HEK293 (cell line): Measurements from ENCODE around the gene TNFSF13.
A peak's percentile ranks its signal among the peaks of the same experiment; 100 is the strongest.

Source experiments
- AEBP2 ChIP-seq: fragments of 450-650 bp; formaldehyde crosslinking; IDR thresholded peaks from 2 replicates; pipeline ENCODE4 v1.5.1; 2016; ENCODE audit warnings: missing biosample characterization, missing genetic modification characterization, borderline replicate concordance
- EGR2 ChIP-seq: fragments of 450-650 bp; formaldehyde crosslinking; IDR thresholded peaks from 2 replicates; pipeline ENCODE4 v1.5.1; 2016; ENCODE audit warnings: low read depth, missing biosample characterization, missing genetic modification characterization
- GLIS2 ChIP-seq: fragments of 450-650 bp; formaldehyde crosslinking; IDR thresholded peaks from 2 replicates; pipeline ENCODE4 v1.5.1; 2016; ENCODE audit warnings: missing biosample characterization, missing genetic modification characterization
- HOXA7 ChIP-seq: sonication (generic); formaldehyde crosslinking; IDR thresholded peaks from 2 replicates; pipeline ENCODE4 v1.8.1; 2022; ENCODE audit warnings: missing genetic modification reagents, borderline replicate concordance
- OSR2 ChIP-seq: fragments of 450-650 bp; formaldehyde crosslinking; IDR thresholded peaks from 2 replicates; pipeline ENCODE4 v1.5.1; 2016; ENCODE audit warnings: missing biosample characterization, missing genetic modification characterization
- OVOL3 ChIP-seq: fragments of 450-650 bp; formaldehyde crosslinking; IDR thresholded peaks from 2 replicates; pipeline ENCODE4 v1.5.1; 2016; ENCODE audit warnings: missing biosample characterization, missing genetic modification characterization
- RBAK ChIP-seq: fragments of 450-650 bp; formaldehyde crosslinking; IDR thresholded peaks from 2 replicates; pipeline ENCODE4 v1.5.1; 2016; ENCODE audit warnings: missing biosample characterization, missing genetic modification characterization
- SALL2 ChIP-seq: fragments of 450-650 bp; formaldehyde crosslinking; IDR thresholded peaks from 2 replicates; pipeline ENCODE4 v1.5.0; 2017; ENCODE audit warnings: missing biosample characterization, mild to moderate bottlenecking, missing genetic modification characterization, borderline replicate concordance
- TRIM28 ChIP-seq: IDR thresholded peaks from 2 replicates; pipeline ENCODE4 v1.6.1; 2011; ENCODE audit warnings: low read length, control low read depth, borderline replicate concordance
- WT1 ChIP-seq: fragments of 450-650 bp; formaldehyde crosslinking; IDR thresholded peaks from 2 replicates; pipeline ENCODE4 v1.5.1; 2016; ENCODE audit warnings: missing biosample characterization, missing genetic modification characterization
- ZBTB48 ChIP-seq: fragments of 450-650 bp; formaldehyde crosslinking; IDR thresholded peaks from 2 replicates; pipeline ENCODE4 v1.5.1; 2016; ENCODE audit warnings: missing biosample characterization, missing genetic modification characterization
- ZBTB7A ChIP-seq: fragments of 450-650 bp; formaldehyde crosslinking; IDR thresholded peaks from 2 replicates; pipeline ENCODE4 v1.5.1; 2016; ENCODE audit warnings: low read depth, missing biosample characterization, missing genetic modification characterization
- ZEB2 ChIP-seq: fragments of 450-650 bp; formaldehyde crosslinking; IDR thresholded peaks from 2 replicates; pipeline ENCODE4 v1.5.1; 2016; ENCODE audit warnings: missing biosample characterization, missing genetic modification characterization
- ZFP37 ChIP-seq: fragments of 450-650 bp; formaldehyde crosslinking; IDR thresholded peaks from 2 replicates; pipeline ENCODE4 v1.5.1; 2016; ENCODE audit warnings: missing biosample characterization, missing genetic modification characterization
- ZNF157 ChIP-seq: fragments of 450-650 bp; formaldehyde crosslinking; IDR thresholded peaks from 2 replicates; pipeline ENCODE4 v1.5.1; 2016; ENCODE audit warnings: missing biosample characterization, missing genetic modification characterization
- ZNF214 ChIP-seq: fragments of 450-650 bp; formaldehyde crosslinking; IDR thresholded peaks from 2 replicates; pipeline ENCODE4 v1.5.1; 2017; ENCODE audit warnings: missing biosample characterization, mild to moderate bottlenecking, missing genetic modification characterization, borderline replicate concordance
- ZNF302 ChIP-seq: fragments of 450-650 bp; formaldehyde crosslinking; IDR thresholded peaks from 2 replicates; pipeline ENCODE4 v1.5.1; 2016; ENCODE audit warnings: missing biosample characterization, missing genetic modification characterization, low read depth
- ZNF335 ChIP-seq: fragments of 450-650 bp; formaldehyde crosslinking; conservative IDR thresholded peaks from 2 replicates; pipeline ENCODE4 v1.5.1; 2016; ENCODE audit warnings: missing biosample characterization, missing genetic modification characterization
- ZNF341 ChIP-seq: fragments of 450-650 bp; formaldehyde crosslinking; IDR thresholded peaks from 2 replicates; pipeline ENCODE4; 2016; ENCODE audit warnings: low read depth, missing biosample characterization, missing genetic modification characterization
- ZNF48 ChIP-seq: fragments of 450-650 bp; formaldehyde crosslinking; IDR thresholded peaks from 2 replicates; pipeline ENCODE4 v1.5.1; 2016; ENCODE audit warnings: missing biosample characterization, missing genetic modification characterization
- ZNF510 ChIP-seq: fragments of 450-650 bp; formaldehyde crosslinking; IDR thresholded peaks from 2 replicates; pipeline ENCODE4 v1.5.1; 2018; ENCODE audit warnings: mild to moderate bottlenecking, missing genetic modification characterization, missing biosample characterization; ENCODE audit not compliant: insufficient replicate concordance
- ZNF514 ChIP-seq: fragments of 450-650 bp; formaldehyde crosslinking; IDR thresholded peaks from 2 replicates; pipeline ENCODE4 v1.5.1; 2016; ENCODE audit warnings: missing biosample characterization, missing genetic modification characterization
- ZNF530 ChIP-seq: fragments of 450-650 bp; formaldehyde crosslinking; IDR thresholded peaks from 2 replicates; pipeline ENCODE4 v1.5.1; 2016; ENCODE audit warnings: low read depth, missing biosample characterization, missing genetic modification characterization
- ZNF558 ChIP-seq: fragments of 450-650 bp; formaldehyde crosslinking; IDR thresholded peaks from 2 replicates; pipeline ENCODE4 v1.5.1; 2016; ENCODE audit warnings: missing biosample characterization, missing genetic modification characterization
- ZNF747 ChIP-seq: fragments of 450-650 bp; formaldehyde crosslinking; IDR thresholded peaks from 2 replicates; pipeline ENCODE4 v1.5.1; 2016; ENCODE audit warnings: missing biosample characterization, missing genetic modification characterization
- ZNF843 ChIP-seq: fragments of 450-650 bp; formaldehyde crosslinking; IDR thresholded peaks from 2 replicates; pipeline ENCODE4 v1.5.1; 2016; ENCODE audit warnings: missing biosample characterization, missing genetic modification characterization
- ZSCAN4 ChIP-seq: fragments of 450-650 bp; formaldehyde crosslinking; IDR thresholded peaks from 2 replicates; pipeline ENCODE4 v1.5.1; 2017; ENCODE audit warnings: missing biosample characterization, missing genetic modification characterization
- TF ChIP-seq, protein P1 (sequence below): fragments of 450-650 bp; formaldehyde crosslinking; optimal IDR thresholded peaks from 2 replicates; pipeline ENCODE3; 2016; ENCODE audit warnings: missing biosample characterization, mild to moderate bottlenecking, missing genetic modification characterization
- TF ChIP-seq, protein P2 (sequence below): fragments of 450-650 bp; formaldehyde crosslinking; IDR thresholded peaks from 2 replicates; pipeline ENCODE4 v1.5.1; 2016; ENCODE audit warnings: missing biosample characterization, missing genetic modification characterization
- TF ChIP-seq, protein P3 (sequence below): IDR thresholded peaks from 2 replicates; pipeline ENCODE4 v1.6.1; 2011; ENCODE audit warnings: mild to moderate bottlenecking, low read depth, low read length, borderline replicate concordance
- TF ChIP-seq, protein P4 (sequence below): fragments of 450-650 bp; formaldehyde crosslinking; IDR thresholded peaks from 2 replicates; pipeline ENCODE4 v1.5.1; 2016; ENCODE audit warnings: missing biosample characterization, missing genetic modification characterization

TNFSF13 gene

DNA sequence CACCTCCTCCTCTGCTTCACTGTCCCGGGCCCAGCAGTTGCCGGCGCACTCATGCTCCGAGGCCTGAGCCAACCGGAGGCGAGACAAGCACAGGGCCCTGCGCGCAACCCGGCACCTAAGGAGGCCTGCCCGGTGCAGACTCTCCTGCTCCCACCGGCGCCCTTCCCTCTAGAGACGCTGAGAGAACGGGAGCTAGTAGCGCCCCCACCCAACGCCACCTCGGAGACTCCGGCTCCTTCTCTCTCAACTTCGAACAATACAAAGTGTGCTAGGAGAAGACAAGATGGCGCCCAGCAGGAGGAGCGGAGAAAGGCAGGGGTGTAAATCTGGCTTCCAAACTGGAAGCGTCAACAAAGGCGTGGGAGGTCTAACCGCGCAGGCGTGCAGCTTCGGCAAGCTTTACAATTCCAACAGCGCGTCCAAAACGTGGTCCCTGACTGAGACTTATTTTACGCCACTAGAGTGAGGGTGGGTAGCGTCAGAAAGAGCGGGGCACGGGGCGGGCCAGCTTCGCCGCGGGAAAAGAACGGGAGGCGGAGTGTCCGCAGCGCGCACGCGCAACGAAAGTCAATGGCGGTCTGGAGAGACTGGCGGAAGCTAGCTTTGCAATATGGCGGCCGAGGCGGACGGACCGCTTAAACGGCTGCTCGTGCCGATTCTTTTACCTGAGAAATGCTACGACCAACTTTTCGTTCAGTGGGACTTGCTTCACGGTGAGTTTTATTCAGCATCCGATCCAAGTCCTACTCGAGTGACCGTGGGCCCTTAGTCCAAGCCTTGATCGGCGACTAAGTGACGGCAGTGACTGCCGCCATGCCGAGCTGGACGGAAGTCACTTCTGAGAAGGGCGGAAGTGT is 24.9 kb downstream of the TNFSF13 start, which contains the start of gene MPDU1 (continued):
- TF ChIP-seq ZNF214 = no peak
- no peak for TF ChIP-seq ZBTB7A (tag by site-specific recombination)
- no peak for TF ChIP-seq ZNF530
- TF ChIP-seq, protein P1, sequence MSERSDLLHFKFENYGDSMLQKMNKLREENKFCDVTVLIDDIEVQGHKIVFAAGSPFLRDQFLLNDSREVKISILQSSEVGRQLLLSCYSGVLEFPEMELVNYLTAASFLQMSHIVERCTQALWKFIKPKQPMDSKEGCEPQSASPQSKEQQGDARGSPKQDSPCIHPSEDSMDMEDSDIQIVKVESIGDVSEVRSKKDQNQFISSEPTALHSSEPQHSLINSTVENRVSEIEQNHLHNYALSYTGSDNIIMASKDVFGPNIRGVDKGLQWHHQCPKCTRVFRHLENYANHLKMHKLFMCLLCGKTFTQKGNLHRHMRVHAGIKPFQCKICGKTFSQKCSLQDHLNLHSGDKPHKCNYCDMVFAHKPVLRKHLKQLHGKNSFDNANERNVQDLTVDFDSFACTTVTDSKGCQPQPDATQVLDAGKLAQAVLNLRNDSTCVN = peak; percentile 78
- TF ChIP-seq ZSCAN4 (tag by site-specific recombination) = peak; percentile 50; the same call in 1 of the 2 replicates
- TF ChIP-seq ZNF558 (tag by site-specific recombination) = peak; percentile 75
- TF ChIP-seq GLIS2 (tag by site-specific recombination) = no peak; the same call in 1 of the 2 replicates
- TF ChIP-seq ZEB2 (tag by site-specific recombination) = peak; percentile 94
- TF ChIP-seq SALL2 (tag by site-specific recombination) = no peak
- no peak for TF ChIP-seq HOXA7 (CRISPR knock-in tag)
- TF ChIP-seq WT1 = no peak
- no peak for TF ChIP-seq ZNF157 (tag by site-specific recombination)
- TF ChIP-seq ZNF514 (tag by site-specific recombination) = no peak
- TF ChIP-seq, protein P2, sequence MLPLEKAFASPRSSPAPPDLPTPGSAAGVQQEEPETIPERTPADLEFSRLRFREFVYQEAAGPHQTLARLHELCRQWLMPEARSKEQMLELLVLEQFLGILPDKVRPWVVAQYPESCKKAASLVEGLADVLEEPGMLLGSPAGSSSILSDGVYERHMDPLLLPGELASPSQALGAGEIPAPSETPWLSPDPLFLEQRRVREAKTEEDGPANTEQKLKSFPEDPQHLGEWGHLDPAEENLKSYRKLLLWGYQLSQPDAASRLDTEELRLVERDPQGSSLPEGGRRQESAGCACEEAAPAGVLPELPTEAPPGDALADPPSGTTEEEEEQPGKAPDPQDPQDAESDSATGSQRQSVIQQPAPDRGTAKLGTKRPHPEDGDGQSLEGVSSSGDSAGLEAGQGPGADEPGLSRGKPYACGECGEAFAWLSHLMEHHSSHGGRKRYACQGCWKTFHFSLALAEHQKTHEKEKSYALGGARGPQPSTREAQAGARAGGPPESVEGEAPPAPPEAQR = no peak
- no peak for TF ChIP-seq TRIM28
- no peak for TF ChIP-seq AEBP2 (tag by site-specific recombination)
- TF ChIP-seq RBAK = no peak
- 0 out of 2 replicates have a peak, but pooled peaks have one; percentile 16 for TF ChIP-seq OSR2 (tag by site-specific recombination)
- no peak for TF ChIP-seq ZNF747 (tag by site-specific recombination)
- TF ChIP-seq, protein P3, sequence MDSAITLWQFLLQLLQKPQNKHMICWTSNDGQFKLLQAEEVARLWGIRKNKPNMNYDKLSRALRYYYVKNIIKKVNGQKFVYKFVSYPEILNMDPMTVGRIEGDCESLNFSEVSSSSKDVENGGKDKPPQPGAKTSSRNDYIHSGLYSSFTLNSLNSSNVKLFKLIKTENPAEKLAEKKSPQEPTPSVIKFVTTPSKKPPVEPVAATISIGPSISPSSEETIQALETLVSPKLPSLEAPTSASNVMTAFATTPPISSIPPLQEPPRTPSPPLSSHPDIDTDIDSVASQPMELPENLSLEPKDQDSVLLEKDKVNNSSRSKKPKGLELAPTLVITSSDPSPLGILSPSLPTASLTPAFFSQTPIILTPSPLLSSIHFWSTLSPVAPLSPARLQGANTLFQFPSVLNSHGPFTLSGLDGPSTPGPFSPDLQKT = no peak
- TF ChIP-seq ZNF510 = no peak
- no peak; the same call in none of the 2 replicates for TF ChIP-seq ZNF843
- TF ChIP-seq ZNF48 (tag by site-specific recombination) = no peak
- TF ChIP-seq ZBTB48 = peak; percentile 97
- TF ChIP-seq, protein P4, sequence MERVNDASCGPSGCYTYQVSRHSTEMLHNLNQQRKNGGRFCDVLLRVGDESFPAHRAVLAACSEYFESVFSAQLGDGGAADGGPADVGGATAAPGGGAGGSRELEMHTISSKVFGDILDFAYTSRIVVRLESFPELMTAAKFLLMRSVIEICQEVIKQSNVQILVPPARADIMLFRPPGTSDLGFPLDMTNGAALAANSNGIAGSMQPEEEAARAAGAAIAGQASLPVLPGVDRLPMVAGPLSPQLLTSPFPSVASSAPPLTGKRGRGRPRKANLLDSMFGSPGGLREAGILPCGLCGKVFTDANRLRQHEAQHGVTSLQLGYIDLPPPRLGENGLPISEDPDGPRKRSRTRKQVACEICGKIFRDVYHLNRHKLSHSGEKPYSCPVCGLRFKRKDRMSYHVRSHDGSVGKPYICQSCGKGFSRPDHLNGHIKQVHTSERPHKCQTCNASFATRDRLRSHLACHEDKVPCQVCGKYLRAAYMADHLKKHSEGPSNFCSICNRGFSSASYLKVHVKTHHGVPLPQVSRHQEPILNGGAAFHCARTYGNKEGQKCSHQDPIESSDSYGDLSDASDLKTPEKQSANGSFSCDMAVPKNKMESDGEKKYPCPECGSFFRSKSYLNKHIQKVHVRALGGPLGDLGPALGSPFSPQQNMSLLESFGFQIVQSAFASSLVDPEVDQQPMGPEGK (tag by site-specific recombination) = peak; percentile 76
- TF ChIP-seq ZFP37 (tag by site-specific recombination) = no peak
- peak; percentile 95; the same call in 1 of the 2 replicates for TF ChIP-seq ZNF335 (tag by site-specific recombination)
- peak; percentile 42; the same call in 1 of the 2 replicates for TF ChIP-seq OVOL3 (tag by site-specific recombination)
- TF ChIP-seq EGR2 (tag by site-specific recombination) = peak; percentile 90
- TF ChIP-seq ZNF341 (tag by site-specific recombination) = peak; percentile 87
- no peak for TF ChIP-seq ZNF302 (tag by site-specific recombination)
